ENCODE data around the gene NLRP5. TPM values are rescaled to one million over a fixed set of nuclear protein-coding genes. Genes with fewer than 3 reads are reported as not detected.
"Not testable (repeated sequence)": the region's sequence is repeated elsewhere in the genome, so short reads cannot be mapped to it uniquely, and the experiment has no call there.

The NLRP5 gene
- not detected for total RNA-seq

DNA sequence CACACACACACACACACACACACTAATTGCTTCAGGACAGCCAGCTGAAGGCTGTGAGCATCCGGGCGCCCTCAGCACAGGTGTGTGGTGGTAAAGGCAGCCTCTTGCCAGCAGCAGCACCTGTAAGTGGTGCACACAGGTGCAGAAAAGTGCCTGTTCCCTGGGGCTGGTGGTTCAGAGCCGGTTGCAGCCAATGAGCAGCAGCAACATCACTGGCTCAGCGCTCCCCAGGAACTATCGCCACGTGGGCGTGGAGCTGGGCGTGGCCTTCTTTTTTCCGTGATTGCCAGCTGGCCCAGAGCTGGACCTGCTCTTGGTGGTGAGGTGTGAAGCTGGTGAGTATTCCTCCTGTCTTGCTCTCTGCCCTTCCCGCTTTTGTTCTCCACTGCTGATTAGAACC is at the start of gene NLRP5:
Gene NLRP5, plus strand, starts transcription at position 289 of the 400 bp plus-strand sequence.
- Mint-ChIP-seq H3K9me3 (no peaks in the 10 kb centered on the region), H3K27me3 (no peaks in the 10 kb centered on the region), H3K4me1 (no peaks in the 10 kb centered on the region), H3K4me3 (no peak within 1 kb of the TSS), H3K36me3 (no peaks in the 10 kb centered on the region), H3K27ac (no peak within 1 kb of the TSS)
- no peak for DNase-seq

DNA sequence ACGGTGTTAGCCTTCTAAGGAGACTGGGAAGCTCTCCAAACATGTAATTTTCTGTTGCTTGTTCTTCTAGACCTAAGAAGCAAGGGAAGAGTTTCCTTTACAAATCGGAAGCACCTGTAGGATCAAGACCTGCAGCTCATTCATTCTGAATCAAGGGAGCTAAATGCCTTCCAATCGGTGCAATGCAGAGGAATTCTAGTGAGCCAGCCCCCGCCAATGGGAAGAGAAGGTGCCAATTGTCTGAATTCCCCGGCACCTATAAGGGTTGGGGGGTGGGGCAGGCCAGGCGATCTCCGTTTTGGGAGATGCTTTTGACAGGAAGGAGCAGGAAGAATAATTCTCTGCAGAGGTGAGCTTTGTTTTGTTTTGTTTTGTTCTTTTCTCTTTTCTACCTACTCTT is 47.4 kb upstream of the NLRP5 start:
- H3K36me3 Mint-ChIP-seq: no peaks in the 10 kb centered on the region
- no peak overlapping the region for H3K4me3 Mint-ChIP-seq
- H3K4me1 Mint-ChIP-seq: no peaks in the 10 kb centered on the region
- DNase-seq: no peak
- H3K27me3 Mint-ChIP-seq: peaks cover 11% of the 10 kb centered on the region
- no peak overlapping the region for H3K27ac Mint-ChIP-seq
- peaks cover 5% of the 10 kb centered on the region for H3K9me3 Mint-ChIP-seq

DNA sequence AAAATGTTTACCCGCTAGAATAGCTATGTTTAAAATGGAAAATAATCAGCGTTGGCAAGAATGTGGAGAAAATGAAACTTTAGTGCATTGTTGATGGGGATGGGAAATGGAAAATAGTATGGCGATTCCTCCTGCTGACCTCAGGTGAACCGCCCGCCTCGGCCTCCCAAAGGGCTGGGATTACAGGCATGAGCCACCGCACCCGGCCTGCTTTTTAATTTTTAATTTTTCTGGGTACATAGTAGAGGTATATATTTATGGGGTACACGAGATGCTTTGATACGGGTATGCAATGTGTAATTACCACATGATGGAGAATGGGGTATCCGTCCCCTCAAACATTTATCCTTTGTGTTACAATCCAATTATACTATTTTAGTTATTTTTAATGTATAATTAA is 46.3 kb upstream of the NLRP5 start:
- Mint-ChIP-seq H3K4me1 (no peaks in the 10 kb centered on the region), H3K36me3 (no peaks in the 10 kb centered on the region), H3K9me3 (peaks cover 2% of the 10 kb centered on the region), H3K4me3 (no peak overlapping the region), H3K27me3 (peaks cover 11% of the 10 kb centered on the region), H3K27ac (no peak overlapping the region)
- no peak for DNase-seq

DNA sequence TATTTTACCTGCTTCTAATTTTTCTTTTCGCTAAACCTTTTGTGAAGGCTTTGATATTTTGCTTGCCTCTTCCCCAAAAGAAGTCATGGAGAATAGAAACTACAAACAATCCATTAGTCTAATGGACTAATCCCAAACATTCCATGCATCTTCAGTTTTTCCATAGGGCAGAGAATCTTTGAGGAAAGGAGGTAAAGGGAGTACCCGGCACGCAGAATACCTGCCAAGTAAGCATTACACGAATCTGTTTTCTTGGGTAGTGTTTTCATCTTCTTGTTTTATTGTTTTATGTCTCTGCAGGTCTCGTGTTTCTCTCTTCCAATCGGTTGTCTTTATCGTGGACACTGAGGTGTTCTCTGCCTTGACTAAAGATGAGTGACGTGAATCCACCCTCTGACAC is 39.0 kb upstream of the NLRP5 start, which contains the start of gene NLRP8:
Gene NLRP8, plus strand, starts transcription at position 301 of the 400 bp plus-strand sequence.
- Mint-ChIP-seq H3K9me3 (peaks cover 4% of the 10 kb centered on the region), H3K4me1 (no peaks in the 10 kb centered on the region), H3K4me3 (no peak within 1 kb of the TSS), H3K27me3 (peaks cover 2% of the 10 kb centered on the region), H3K36me3 (no peaks in the 10 kb centered on the region), H3K27ac (no peak within 1 kb of the TSS)
- DNase-seq: no peak

DNA sequence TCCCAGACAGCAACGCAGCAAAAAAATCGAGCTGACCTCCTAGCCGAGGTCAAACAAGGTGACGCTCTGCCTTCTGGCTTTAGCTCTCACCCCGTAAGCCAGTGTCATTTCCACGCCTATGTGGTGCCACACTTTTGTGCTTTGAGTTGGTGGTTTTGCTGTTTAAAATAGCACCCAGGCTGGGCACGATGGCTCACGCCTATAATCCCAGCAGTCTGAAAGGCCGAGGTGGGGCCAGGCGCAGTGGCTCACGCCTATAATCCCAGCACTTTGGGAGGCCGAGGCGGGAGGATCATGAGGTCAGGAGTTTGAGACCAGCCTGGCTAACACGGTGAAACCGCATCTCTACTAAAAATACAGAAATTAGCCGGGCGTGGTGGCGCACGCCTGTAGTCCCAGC is 36.0 kb upstream of the NLRP5 start:
- not testable (repeated sequence) for H3K9me3 Mint-ChIP-seq, H3K36me3 Mint-ChIP-seq, H3K27me3 Mint-ChIP-seq, H3K4me1 Mint-ChIP-seq, H3K27ac Mint-ChIP-seq, H3K4me3 Mint-ChIP-seq, DNase-seq

DNA sequence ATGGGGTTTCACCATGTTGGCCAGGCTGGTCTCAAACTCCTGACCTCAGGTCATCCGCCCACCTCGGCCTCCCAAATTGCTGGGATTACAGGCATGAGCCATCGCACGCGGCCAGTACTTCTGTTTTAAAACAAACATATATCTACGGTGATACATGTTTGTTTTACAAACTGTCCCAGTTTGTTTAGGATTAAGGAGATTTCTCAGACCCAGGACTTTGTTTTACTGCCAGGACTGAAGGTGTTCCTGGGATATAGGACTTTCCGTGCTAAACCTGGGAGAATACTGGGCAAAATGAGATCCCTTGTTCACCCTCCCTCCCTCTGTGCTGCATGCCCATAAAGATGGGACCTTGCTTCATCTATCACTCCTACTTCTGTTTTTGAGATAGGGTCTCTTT is 30.1 kb upstream of the NLRP5 start:
- DNase-seq: no peak
- Mint-ChIP-seq H3K4me3 (no peak overlapping the region), H3K27ac (no peak overlapping the region), H3K4me1 (no peaks in the 10 kb centered on the region), H3K36me3 (no peaks in the 10 kb centered on the region), H3K9me3 (no peaks in the 10 kb centered on the region), H3K27me3 (no peaks in the 10 kb centered on the region)

DNA sequence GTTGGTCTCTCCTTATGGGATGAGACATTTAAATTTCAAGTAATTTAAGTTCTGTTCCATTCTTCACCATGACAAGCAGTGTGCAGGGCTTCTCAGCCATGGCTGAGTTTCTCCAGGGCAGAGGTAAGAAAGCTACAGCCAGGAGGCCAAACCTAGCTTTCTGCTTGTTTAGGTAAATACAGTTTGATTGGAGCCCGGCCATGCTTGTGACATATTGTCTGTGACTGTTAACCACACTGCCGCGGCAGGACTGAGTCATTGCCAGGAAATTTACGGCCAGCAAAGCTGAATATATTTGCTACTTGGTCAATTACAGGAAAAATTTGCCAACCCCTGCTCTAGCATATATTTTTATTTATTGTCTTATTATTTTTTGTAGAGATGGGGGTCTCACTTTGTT is 28.2 kb upstream of the NLRP5 start:
- no peak overlapping the region for H3K27ac Mint-ChIP-seq
- DNase-seq: no peak
- H3K27me3 Mint-ChIP-seq: no peaks in the 10 kb centered on the region
- no peaks in the 10 kb centered on the region for H3K4me1 Mint-ChIP-seq
- H3K36me3 Mint-ChIP-seq: no peaks in the 10 kb centered on the region
- H3K4me3 Mint-ChIP-seq: no peak overlapping the region
- H3K9me3 Mint-ChIP-seq: no peaks in the 10 kb centered on the region

DNA sequence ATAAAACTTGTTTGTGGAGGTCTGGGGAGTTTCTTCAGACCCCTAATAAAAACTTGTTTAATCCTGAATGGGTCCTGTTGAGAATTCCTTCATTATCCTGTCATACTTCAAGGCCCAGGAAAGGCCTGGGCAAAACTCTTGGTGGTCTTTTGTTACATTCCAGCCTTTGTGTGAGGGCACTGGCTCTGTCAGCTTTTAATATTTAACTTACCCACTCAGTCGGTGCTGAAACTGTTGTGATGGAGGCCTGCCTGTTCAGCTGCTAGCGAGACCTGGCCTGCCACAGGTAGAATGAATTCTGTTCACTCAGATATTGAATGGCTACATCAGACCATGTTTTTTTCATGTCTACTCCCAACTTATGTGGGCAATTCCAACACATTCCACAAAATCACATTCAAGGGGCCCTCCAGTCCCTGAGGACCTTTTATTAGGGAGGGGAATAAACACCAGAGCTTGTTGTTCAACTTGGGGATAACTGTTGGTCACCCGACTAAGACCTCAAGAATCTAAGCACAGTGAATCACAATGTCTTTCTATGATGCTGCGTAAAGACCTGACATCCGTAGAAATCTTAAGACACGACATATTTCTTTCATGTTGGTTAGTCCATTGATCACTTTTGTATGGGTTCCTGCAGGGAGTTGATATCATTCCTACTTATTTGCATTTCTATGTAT is 26.4 kb upstream of the NLRP5 start:
- Mint-ChIP-seq H3K4me3 (no peak overlapping the region), H3K9me3 (no peaks in the 10 kb centered on the region), H3K27me3 (no peaks in the 10 kb centered on the region), H3K27ac (no peak overlapping the region), H3K36me3 (no peaks in the 10 kb centered on the region), H3K4me1 (no peaks in the 10 kb centered on the region)
- no peak for DNase-seq

DNA sequence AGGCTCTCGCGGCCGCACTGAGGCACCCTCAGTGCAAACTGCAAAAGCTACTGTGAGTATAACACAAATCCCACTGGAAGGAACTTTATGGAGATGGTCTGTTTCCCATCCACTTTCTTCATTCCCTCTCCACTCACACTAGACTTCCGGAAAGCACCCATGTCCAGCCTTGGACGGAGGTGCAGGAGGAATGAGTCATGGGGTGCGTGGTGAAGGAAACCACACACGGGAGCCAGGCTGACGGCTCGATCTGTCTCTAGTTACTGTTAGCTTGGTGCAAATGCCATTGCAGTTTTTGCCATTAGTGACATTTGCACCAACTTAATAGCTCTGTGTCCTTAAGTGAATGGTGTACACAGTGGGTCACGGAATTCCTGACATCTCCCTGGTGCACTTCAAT is 24.4 kb upstream of the NLRP5 start:
- no peaks in the 10 kb centered on the region for H3K36me3 Mint-ChIP-seq
- no peak for DNase-seq
- no peak overlapping the region for H3K27ac Mint-ChIP-seq
- H3K4me3 Mint-ChIP-seq: no peak overlapping the region
- H3K9me3 Mint-ChIP-seq: peaks cover under 1% of the 10 kb centered on the region
- H3K27me3 Mint-ChIP-seq: no peaks in the 10 kb centered on the region
- H3K4me1 Mint-ChIP-seq: no peaks in the 10 kb centered on the region

DNA sequence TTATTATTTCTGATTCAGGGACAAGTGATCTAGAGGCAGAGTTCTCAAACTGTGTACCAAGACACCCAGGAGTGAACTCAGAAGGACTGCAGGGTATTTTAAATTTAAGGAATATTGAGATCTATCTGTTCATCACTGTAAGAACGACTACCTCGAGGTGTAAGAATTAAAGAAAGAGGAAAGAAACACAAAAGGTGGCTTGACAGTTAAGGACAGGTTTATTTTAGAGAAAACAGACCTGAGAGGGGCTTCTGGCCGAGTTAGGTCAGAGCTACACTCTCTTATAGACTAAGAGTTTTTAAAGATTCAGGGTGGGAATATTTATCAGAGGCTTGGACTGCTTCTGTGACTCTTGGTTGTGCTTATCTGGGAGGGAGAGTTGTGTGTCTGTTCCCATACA is 12.6 kb upstream of the NLRP5 start:
- Mint-ChIP-seq H3K36me3 (no peaks in the 10 kb centered on the region), H3K4me1 (no peaks in the 10 kb centered on the region), H3K27me3 (peaks cover 18% of the 10 kb centered on the region), H3K27ac (no peak overlapping the region), H3K9me3 (peaks cover 16% of the 10 kb centered on the region), H3K4me3 (no peak overlapping the region)
- no peak for DNase-seq

DNA sequence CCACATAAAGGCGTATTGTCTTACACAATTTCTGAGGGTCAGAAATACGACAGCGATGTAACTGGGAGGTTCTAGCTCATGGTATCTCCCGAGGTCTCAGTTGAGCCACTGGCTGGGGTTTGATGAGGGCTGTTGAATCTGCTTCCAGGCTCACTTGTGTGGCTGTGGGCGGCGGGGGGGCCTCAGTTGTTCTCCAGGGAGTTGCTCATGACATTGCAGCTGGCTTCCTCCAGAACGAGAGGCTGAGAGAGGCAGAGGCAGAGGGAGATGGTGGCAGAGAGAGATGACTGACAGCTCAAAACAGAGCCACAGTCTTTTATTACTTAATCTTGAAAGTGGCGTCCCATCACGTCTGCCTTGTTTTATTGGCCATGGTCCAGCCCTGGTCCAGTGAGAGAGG is 6.2 kb upstream of the NLRP5 start:
- no peaks in the 10 kb centered on the region for H3K4me1 Mint-ChIP-seq
- DNase-seq: no peak
- H3K27ac Mint-ChIP-seq: no peak overlapping the region
- peaks cover 8% of the 10 kb centered on the region for H3K27me3 Mint-ChIP-seq
- H3K36me3 Mint-ChIP-seq: no peaks in the 10 kb centered on the region
- peaks cover 10% of the 10 kb centered on the region for H3K9me3 Mint-ChIP-seq
- no peak overlapping the region for H3K4me3 Mint-ChIP-seq

DNA sequence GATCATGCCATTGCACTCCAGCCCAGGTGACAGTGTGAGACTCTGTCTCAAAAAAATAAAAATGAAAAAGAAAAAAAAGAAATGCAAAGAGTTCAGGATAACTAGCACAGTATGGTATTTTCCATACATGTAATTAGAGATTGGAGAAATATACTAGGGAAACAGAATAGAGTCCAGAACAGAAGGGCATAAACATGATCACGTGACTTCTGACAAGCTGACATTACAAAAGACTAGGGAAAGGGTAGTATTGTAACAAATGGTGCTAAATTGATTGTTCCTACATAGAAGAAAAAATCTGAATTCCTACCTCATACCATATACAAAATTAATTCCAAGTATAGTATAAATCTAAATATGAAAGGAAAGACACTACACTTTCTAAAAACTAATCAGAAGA is 1.3 kb upstream of the NLRP5 start:
- no peak overlapping the region for H3K4me3 Mint-ChIP-seq
- H3K4me1 Mint-ChIP-seq: no peaks in the 10 kb centered on the region
- H3K36me3 Mint-ChIP-seq: no peaks in the 10 kb centered on the region
- DNase-seq: no peak
- peaks cover 5% of the 10 kb centered on the region for H3K27me3 Mint-ChIP-seq
- H3K27ac Mint-ChIP-seq: no peak overlapping the region
- H3K9me3 Mint-ChIP-seq: no peaks in the 10 kb centered on the region

DNA sequence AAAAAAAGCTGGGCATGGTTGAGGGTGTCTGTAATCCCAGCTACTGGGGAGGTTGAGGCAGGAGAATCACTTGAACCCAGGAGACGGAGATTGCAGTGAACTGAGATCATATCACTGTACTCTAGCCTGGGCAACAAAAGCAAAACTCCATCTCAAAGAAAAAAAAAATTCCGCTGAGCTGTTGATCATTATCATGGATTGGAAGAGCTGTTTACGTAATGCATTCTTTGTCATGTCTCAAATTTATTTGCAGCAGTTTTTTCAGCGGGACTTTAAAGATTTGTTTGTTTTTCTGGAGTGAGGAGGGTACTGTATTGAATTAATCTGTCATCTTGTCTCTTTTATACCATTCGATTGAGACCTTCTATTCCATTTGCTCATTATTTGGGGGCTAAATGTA is 4.3 kb downstream of the NLRP5 start:
- H3K4me1 Mint-ChIP-seq: no peaks in the 10 kb centered on the region

DNA sequence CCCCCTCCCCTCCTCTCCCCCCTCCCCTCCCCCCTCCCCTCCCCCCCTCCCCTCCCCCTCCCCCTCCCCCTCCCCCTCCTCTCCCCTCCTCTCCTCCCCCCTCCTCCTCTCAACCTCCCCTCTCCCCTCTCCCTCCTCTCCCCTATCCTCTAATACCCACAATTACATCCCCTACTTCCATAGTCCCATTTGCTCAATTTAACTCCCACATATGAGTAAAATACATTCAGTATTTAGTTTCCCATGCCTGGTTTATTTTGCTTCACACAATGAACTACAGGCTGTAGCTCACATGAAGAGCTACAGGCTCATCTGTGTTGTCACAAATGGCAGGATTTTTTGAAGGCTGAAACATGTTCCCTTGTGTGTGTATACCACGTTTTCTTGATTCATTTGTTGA is 6.9 kb downstream of the NLRP5 start:
- Mint-ChIP-seq H3K9me3 (peaks cover 6% of the 10 kb centered on the region), H3K27me3 (no peaks in the 10 kb centered on the region), H3K4me1 (no peaks in the 10 kb centered on the region), H3K4me3 (no peak overlapping the region), H3K36me3 (no peaks in the 10 kb centered on the region), H3K27ac (no peak overlapping the region)
- DNase-seq: no peak

More for the DNA sequence above, 4.3 kb downstream of the NLRP5 start:
- Mint-ChIP-seq H3K27ac (no peak overlapping the region), H3K4me3 (no peak overlapping the region), H3K9me3 (peaks cover 3% of the 10 kb centered on the region), H3K36me3 (no peaks in the 10 kb centered on the region), H3K27me3 (no peaks in the 10 kb centered on the region)
- DNase-seq: no peak

DNA sequence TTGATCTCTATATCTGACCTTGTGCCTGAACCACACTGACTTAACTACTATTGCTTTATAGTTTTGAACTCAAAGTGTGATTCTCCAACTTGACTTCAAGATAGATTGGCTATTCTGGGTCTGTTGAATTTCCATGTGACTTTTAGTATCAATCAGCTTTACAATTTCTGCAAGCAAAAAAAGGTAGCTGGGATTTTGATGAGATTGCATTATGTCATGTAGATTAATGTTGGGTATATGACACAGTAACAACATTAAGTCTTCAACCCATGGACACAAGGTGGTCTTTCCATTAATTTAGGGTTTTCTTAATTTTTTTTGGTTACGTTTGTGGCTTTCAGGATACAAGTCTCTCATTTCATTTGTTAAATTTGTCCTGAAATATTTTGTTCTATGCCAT is 28.2 kb downstream of the NLRP5 start:
- no peak for DNase-seq
- no peak overlapping the region for H3K4me3 Mint-ChIP-seq
- H3K27me3 Mint-ChIP-seq: peaks cover 8% of the 10 kb centered on the region
- no peaks in the 10 kb centered on the region for H3K4me1 Mint-ChIP-seq
- no peak overlapping the region for H3K27ac Mint-ChIP-seq
- H3K9me3 Mint-ChIP-seq: peaks cover 9% of the 10 kb centered on the region
- no peaks in the 10 kb centered on the region for H3K36me3 Mint-ChIP-seq

DNA sequence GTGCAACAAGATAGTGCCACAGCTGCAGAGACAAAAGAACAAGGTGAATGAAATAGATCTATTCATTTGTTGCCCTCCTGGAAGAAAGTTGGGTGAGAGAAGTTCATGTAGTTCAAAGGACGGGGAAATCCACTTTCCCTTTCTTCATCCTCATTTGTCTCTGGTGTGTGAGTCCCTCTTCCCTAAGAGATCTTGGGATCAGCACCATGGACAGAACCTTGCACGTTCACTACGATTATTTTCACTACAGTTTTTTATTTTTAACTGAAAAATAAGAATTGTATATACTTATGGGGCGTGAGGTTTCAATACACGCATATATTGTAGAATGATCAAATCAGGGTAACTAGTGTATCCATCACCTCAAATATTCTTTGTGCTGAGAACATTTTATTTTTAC is 29.2 kb downstream of the NLRP5 start:
- Mint-ChIP-seq H3K27me3 (peaks cover 8% of the 10 kb centered on the region), H3K4me3 (no peak overlapping the region), H3K27ac (no peak overlapping the region), H3K9me3 (peaks cover 9% of the 10 kb centered on the region), H3K36me3 (no peaks in the 10 kb centered on the region), H3K4me1 (no peaks in the 10 kb centered on the region)
- no peak for DNase-seq
